HL-60 (cell line): ENCODE data around the gene TPK1.

Experiments
- DNase-seq, 2 experiments: peaks; one replicate each; pipeline ENCODE4 v3.0.0-alpha.2; 2010 to 2020; ENCODE audit warnings: low read depth in 1 of 2, low spot score in 1 of 2
- H3K27ac ChIP-seq: fragments of 250-450 bp; sonication (Bioruptor Pico); replicated peaks from 2 replicates; pipeline ENCODE4 v1.5.1; 2020; ENCODE audit warnings: mild to moderate bottlenecking, moderate library complexity
- H3K27me3 ChIP-seq: fragments of 250-450 bp; sonication (Bioruptor Pico); 2 replicates; pipeline ENCODE4 v1.5.1; 2021; ENCODE audit warnings: mild to moderate bottlenecking, moderate library complexity; ENCODE audit not compliant: insufficient read depth, poor library complexity, severe bottlenecking
- H3K4me3 ChIP-seq: replicated peaks from 2 replicates; pipeline ENCODE4 v1.5.1; 2011; ENCODE audit warnings: mild to moderate bottlenecking, control low read depth, low read length; ENCODE audit not compliant: insufficient read depth
- GABPA ChIP-seq: IDR thresholded peaks from 2 replicates; pipeline ENCODE4 v1.6.1; 2012; ENCODE audit warnings: low read depth
- POLR2AphosphoS5 ChIP-seq: IDR thresholded peaks from 2 replicates; pipeline ENCODE4 v1.6.1; 2012; ENCODE audit warnings: low read depth
- SPI1 ChIP-seq: IDR thresholded peaks from 2 replicates; pipeline ENCODE4 v1.6.1; 2012; ENCODE audit warnings: low read depth, mild to moderate bottlenecking, borderline replicate concordance
- TF ChIP-seq, protein P1 (sequence below): IDR thresholded peaks from 2 replicates; pipeline ENCODE4 v1.6.1; 2012; ENCODE audit warnings: low read depth; ENCODE audit not compliant: insufficient replicate concordance
- TF ChIP-seq, protein P2 (sequence below): IDR thresholded peaks from one replicate; pipeline ENCODE4 v1.5.1; 2011; ENCODE audit warnings: low read length, control low read depth, inconsistent platforms; ENCODE audit not compliant: insufficient read depth

The TPK1 gene

GRCh38 chr7:144416341-144416740 lies 419.5 kb downstream of the TPK1 start:
- no peak overlapping the region for H3K4me3 ChIP-seq
- DNase-seq, result no peak
- H3K27ac ChIP-seq, result no peak overlapping the region
- H3K27me3 ChIP-seq, result no peaks in the 10 kb centered on the region
- TF ChIP-seq, protein P1, sequence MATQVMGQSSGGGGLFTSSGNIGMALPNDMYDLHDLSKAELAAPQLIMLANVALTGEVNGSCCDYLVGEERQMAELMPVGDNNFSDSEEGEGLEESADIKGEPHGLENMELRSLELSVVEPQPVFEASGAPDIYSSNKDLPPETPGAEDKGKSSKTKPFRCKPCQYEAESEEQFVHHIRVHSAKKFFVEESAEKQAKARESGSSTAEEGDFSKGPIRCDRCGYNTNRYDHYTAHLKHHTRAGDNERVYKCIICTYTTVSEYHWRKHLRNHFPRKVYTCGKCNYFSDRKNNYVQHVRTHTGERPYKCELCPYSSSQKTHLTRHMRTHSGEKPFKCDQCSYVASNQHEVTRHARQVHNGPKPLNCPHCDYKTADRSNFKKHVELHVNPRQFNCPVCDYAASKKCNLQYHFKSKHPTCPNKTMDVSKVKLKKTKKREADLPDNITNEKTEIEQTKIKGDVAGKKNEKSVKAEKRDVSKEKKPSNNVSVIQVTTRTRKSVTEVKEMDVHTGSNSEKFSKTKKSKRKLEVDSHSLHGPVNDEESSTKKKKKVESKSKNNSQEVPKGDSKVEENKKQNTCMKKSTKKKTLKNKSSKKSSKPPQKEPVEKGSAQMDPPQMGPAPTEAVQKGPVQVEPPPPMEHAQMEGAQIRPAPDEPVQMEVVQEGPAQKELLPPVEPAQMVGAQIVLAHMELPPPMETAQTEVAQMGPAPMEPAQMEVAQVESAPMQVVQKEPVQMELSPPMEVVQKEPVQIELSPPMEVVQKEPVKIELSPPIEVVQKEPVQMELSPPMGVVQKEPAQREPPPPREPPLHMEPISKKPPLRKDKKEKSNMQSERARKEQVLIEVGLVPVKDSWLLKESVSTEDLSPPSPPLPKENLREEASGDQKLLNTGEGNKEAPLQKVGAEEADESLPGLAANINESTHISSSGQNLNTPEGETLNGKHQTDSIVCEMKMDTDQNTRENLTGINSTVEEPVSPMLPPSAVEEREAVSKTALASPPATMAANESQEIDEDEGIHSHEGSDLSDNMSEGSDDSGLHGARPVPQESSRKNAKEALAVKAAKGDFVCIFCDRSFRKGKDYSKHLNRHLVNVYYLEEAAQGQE, result no peak
- no peak for TF ChIP-seq POLR2AphosphoS5
- TF ChIP-seq, protein P2, sequence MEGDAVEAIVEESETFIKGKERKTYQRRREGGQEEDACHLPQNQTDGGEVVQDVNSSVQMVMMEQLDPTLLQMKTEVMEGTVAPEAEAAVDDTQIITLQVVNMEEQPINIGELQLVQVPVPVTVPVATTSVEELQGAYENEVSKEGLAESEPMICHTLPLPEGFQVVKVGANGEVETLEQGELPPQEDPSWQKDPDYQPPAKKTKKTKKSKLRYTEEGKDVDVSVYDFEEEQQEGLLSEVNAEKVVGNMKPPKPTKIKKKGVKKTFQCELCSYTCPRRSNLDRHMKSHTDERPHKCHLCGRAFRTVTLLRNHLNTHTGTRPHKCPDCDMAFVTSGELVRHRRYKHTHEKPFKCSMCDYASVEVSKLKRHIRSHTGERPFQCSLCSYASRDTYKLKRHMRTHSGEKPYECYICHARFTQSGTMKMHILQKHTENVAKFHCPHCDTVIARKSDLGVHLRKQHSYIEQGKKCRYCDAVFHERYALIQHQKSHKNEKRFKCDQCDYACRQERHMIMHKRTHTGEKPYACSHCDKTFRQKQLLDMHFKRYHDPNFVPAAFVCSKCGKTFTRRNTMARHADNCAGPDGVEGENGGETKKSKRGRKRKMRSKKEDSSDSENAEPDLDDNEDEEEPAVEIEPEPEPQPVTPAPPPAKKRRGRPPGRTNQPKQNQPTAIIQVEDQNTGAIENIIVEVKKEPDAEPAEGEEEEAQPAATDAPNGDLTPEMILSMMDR, result no peak
- TF ChIP-seq SPI1, result no peak
- no peak for TF ChIP-seq GABPA

DNA sequence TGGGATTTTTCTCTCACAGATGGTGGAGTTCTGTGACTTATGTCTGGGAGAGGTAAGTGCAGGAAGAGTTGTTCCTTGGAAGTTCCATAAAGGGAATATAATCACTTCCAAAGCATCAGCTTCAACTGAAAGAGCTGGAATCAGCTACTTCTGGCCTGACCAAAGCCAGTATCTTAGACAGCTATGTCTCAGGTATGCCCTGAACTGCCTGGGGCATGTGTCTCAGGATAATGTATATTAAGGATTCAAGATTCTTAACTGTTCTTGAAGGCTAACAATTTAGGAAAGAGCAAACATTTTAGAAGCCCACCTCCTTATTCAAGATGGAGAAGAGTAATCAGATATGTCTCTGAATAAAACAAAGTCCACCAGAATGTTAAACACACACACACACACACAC lies 420.0 kb downstream of the TPK1 start:
- no peak overlapping the region for H3K4me3 ChIP-seq
- TF ChIP-seq, protein P1, result no peak
- TF ChIP-seq SPI1 (no peak), GABPA (no peak)
- DNase-seq, result no peak
- no peaks in the 10 kb centered on the region for H3K27me3 ChIP-seq
- H3K27ac ChIP-seq, result no peak overlapping the region

DNA sequence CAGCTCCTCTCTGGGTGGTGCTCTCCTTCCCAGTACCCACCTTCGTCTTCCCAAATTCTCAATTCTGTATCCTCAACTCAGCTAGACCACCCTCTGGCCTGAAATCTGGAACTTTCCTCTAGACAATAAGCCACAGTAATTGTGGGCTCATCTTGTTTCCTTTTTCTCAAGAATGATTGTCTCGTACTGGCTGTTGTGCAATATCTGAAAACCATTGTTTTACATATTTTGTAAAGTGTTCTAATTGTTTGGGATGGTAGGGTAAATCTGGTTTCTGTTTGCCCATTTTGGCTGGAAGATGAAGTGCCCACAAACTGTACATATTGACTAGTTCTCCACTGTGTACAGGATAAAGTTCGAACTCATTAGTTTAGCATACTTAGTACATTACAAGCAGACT lies 421.0 kb downstream of the TPK1 start:
- Histone ChIP-seq H3K27ac (no peak overlapping the region), H3K4me3 (no peak overlapping the region), H3K27me3 (no peaks in the 10 kb centered on the region)
- DNase-seq, result no peak
- TF ChIP-seq, protein P1, result no peak
- no peak for TF ChIP-seq GABPA

GRCh38 chr7:144410441-144410840 lies 425.4 kb downstream of the TPK1 start:
- TF ChIP-seq, protein P1, result no peak
- no peak for TF ChIP-seq SPI1
- TF ChIP-seq, protein P2, result no peak
- TF ChIP-seq GABPA, result no peak
- no peak for TF ChIP-seq POLR2AphosphoS5
- Histone ChIP-seq H3K27ac (no peak overlapping the region), H3K27me3 (no peaks in the 10 kb centered on the region), H3K4me3 (no peak overlapping the region)
- no peak for DNase-seq
